Neural cell (in vitro differentiated cells): ENCODE data around the gene TRAPPC2L. TPM values are rescaled to one million over a fixed set of nuclear protein-coding genes. Genes with fewer than 3 reads are reported as not detected.

ENCODE experiments used
- H2AFZ ChIP-seq: fragments of 200-600, 300-800 bp; sonication (generic), shearing (Covaris generic); 2 replicates; pipeline ENCODE4 v1.6.0; 2014; ENCODE audit warnings: low read depth, mild to moderate bottlenecking, antibody characterized with exemption, low read length, moderate library complexity
- H3F3A ChIP-seq: fragments of 200-600 bp; shearing (Covaris generic); 2 replicates; pipeline ENCODE4 v1.6.1; 2016; ENCODE audit warnings: mild to moderate bottlenecking, moderate library complexity, mixed read lengths, antibody characterized with exemption, low read length; ENCODE audit not compliant: insufficient read depth, poor library complexity, severe bottlenecking
- H3K27ac ChIP-seq: fragments of 200-600, 300-800 bp; sonication (generic), shearing (Covaris generic); 2 replicates; pipeline ENCODE4 v1.5.1; 2014; ENCODE audit warnings: mild to moderate bottlenecking, low read length, moderate library complexity
- H3K27me3 ChIP-seq: fragments of 300-800, 200-600 bp; sonication (generic), shearing (Covaris generic); 2 replicates; pipeline ENCODE4 v1.6.0; 2014; ENCODE audit warnings: mild to moderate bottlenecking, low read depth, low read length, moderate library complexity; ENCODE audit not compliant: insufficient read depth
- H3K36me3 ChIP-seq: fragments of 300-800, 200-600 bp; sonication (generic), shearing (Covaris generic); 2 replicates; pipeline ENCODE4 v1.5.1; 2014; ENCODE audit warnings: mild to moderate bottlenecking, antibody characterized with exemption, low read length, moderate library complexity; ENCODE audit not compliant: insufficient read depth
- H3K4me2 ChIP-seq: fragments of 300-800, 200-600 bp; sonication (generic), shearing (Covaris generic); 2 replicates; pipeline ENCODE4 v1.6.0; 2014; ENCODE audit warnings: mild to moderate bottlenecking, low read length
- H3K4me3 ChIP-seq: fragments of 300-800, 200-600 bp; sonication (generic), shearing (Covaris generic); 2 replicates; pipeline ENCODE4 v1.5.1; 2014; ENCODE audit warnings: mild to moderate bottlenecking, low read length, moderate library complexity
- H3K79me2 ChIP-seq: fragments of 200-600 bp; shearing (Covaris generic); replicated peaks from 2 replicates; pipeline ENCODE4 v1.6.0; 2014; ENCODE audit warnings: mild to moderate bottlenecking, low read length, moderate library complexity; ENCODE audit not compliant: insufficient read depth
- H3K9ac ChIP-seq: fragments of 300-800, 200-600 bp; sonication (generic), shearing (Covaris generic); 2 replicates; pipeline ENCODE4 v1.6.1; 2016; ENCODE audit warnings: mild to moderate bottlenecking, low read length, mixed read lengths
- H3K9me2 ChIP-seq: fragments of 200-600 bp; shearing (Covaris generic); 2 replicates; pipeline ENCODE4 v1.6.1; 2016; ENCODE audit warnings: mild to moderate bottlenecking, low read length, mixed read lengths; ENCODE audit not compliant: insufficient read depth
- H3K9me3 ChIP-seq: fragments of 200-600, 300-800 bp; sonication (generic), shearing (Covaris generic); 2 replicates; pipeline ENCODE4 v1.6.1; 2016; ENCODE audit warnings: mild to moderate bottlenecking, mixed run types, low read length, moderate library complexity, mixed read lengths
- H4K20me1 ChIP-seq: fragments of 200-600 bp; shearing (Covaris generic); 2 replicates; pipeline ENCODE4 v1.6.1; 2016; ENCODE audit warnings: mild to moderate bottlenecking, mixed run types; ENCODE audit not compliant: insufficient read depth
- EP300 ChIP-seq: fragments of 450-650 bp; conservative IDR thresholded peaks from 2 replicates; pipeline ENCODE4 v1.6.1; 2014; ENCODE audit warnings: antibody characterized with exemption, mild to moderate bottlenecking, moderate library complexity; ENCODE audit not compliant: poor library complexity, severe bottlenecking
- EZH2 ChIP-seq: fragments of 200-600, 300-800 bp; shearing (Covaris generic), sonication (generic); IDR thresholded peaks from 2 replicates; pipeline ENCODE4 v1.6.1; 2014; ENCODE audit warnings: antibody characterized with exemption, low read length, borderline replicate concordance, mild to moderate bottlenecking; ENCODE audit not compliant: insufficient read depth, poor library complexity, severe bottlenecking
- MXI1 ChIP-seq: fragments of 450-650 bp; conservative IDR thresholded peaks from 2 replicates; pipeline ENCODE4 v1.6.1; 2014; ENCODE audit warnings: antibody characterized with exemption, mild to moderate bottlenecking; ENCODE audit not compliant: poor library complexity, severe bottlenecking
- POLR2AphosphoS5 ChIP-seq: IDR thresholded peaks from 2 replicates; pipeline ENCODE4 v1.6.1; 2012
- RAD21 ChIP-seq: fragments of 450-650 bp; conservative IDR thresholded peaks from 2 replicates; pipeline ENCODE4 v1.6.1; 2014; ENCODE audit warnings: antibody characterized with exemption, mild to moderate bottlenecking, moderate library complexity
- REST ChIP-seq: IDR thresholded peaks from 2 replicates; pipeline ENCODE4 v1.6.1; 2012; ENCODE audit warnings: borderline replicate concordance
- SMC3 ChIP-seq: fragments of 450-650 bp; conservative IDR thresholded peaks from 2 replicates; pipeline ENCODE4 v1.6.1; 2014; ENCODE audit warnings: antibody characterized with exemption, mild to moderate bottlenecking, moderate library complexity; ENCODE audit not compliant: poor library complexity
- TAF1 ChIP-seq: IDR thresholded peaks from 2 replicates; pipeline ENCODE4 v1.6.1; 2012; ENCODE audit warnings: low read depth
- polyA plus RNA-seq: library from polyadenylated mRNA; depleted of rRNA; stranded (reverse); fragments of >200 nt; gene quantifications from 2 replicates; pipeline ENCODE4 v1.2.3, GENCODE V29; 2014
- TF ChIP-seq, protein P1 (sequence below): fragments of 450-650 bp; IDR thresholded peaks from 2 replicates; pipeline ENCODE4 v1.5.1; 2014; ENCODE audit warnings: antibody characterized with exemption, mild to moderate bottlenecking, moderate library complexity; ENCODE audit not compliant: poor library complexity, severe bottlenecking

TRAPPC2L gene
- polyA plus RNA-seq, 1 donor from 2014 or later: 70.2 TPM

DNA sequence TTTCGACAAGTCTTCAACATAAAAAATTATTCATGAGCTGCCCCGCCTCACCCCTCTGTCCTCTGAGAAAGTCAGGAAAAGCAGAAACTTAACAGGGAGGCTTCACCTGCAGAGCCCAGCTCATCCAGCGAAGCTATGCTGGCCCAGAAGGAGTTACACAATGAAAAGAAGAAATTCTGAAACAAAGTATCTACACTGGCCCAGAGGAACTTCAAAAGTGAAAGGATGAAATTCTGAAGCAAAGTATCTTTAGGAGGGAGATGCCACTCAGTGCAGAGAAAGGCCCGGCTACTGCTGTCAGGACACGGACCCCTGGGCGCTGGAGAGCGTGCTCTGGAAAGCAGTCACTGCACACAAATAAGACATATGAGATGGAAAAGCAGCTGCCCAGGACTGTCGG is 1.8 kb upstream of the TRAPPC2L start:
- H3K27me3 ChIP-seq: no peaks in the 10 kb centered on the region
- H3K9ac ChIP-seq: no peak overlapping the region
- H3K36me3 ChIP-seq: no peaks in the 10 kb centered on the region
- no peaks in the 10 kb centered on the region for H3K9me3 ChIP-seq
- no peaks in the 10 kb centered on the region for H3F3A ChIP-seq
- H3K4me3 ChIP-seq: no peak overlapping the region
- no peak overlapping the region for H2AFZ ChIP-seq
- no peaks in the 10 kb centered on the region for H3K9me2 ChIP-seq
- H3K79me2 ChIP-seq: no peaks in the 10 kb centered on the region
- no peak overlapping the region for H3K27ac ChIP-seq
- H3K4me2 ChIP-seq: no peak overlapping the region
- no peaks in the 10 kb centered on the region for H4K20me1 ChIP-seq
- no peak for TF ChIP-seq TAF1
- TF ChIP-seq MXI1: no peak
- no peak for TF ChIP-seq EP300
- no peak for TF ChIP-seq POLR2AphosphoS5
- no peak for TF ChIP-seq REST
- TF ChIP-seq, protein P1, sequence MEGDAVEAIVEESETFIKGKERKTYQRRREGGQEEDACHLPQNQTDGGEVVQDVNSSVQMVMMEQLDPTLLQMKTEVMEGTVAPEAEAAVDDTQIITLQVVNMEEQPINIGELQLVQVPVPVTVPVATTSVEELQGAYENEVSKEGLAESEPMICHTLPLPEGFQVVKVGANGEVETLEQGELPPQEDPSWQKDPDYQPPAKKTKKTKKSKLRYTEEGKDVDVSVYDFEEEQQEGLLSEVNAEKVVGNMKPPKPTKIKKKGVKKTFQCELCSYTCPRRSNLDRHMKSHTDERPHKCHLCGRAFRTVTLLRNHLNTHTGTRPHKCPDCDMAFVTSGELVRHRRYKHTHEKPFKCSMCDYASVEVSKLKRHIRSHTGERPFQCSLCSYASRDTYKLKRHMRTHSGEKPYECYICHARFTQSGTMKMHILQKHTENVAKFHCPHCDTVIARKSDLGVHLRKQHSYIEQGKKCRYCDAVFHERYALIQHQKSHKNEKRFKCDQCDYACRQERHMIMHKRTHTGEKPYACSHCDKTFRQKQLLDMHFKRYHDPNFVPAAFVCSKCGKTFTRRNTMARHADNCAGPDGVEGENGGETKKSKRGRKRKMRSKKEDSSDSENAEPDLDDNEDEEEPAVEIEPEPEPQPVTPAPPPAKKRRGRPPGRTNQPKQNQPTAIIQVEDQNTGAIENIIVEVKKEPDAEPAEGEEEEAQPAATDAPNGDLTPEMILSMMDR: no peak

DNA sequence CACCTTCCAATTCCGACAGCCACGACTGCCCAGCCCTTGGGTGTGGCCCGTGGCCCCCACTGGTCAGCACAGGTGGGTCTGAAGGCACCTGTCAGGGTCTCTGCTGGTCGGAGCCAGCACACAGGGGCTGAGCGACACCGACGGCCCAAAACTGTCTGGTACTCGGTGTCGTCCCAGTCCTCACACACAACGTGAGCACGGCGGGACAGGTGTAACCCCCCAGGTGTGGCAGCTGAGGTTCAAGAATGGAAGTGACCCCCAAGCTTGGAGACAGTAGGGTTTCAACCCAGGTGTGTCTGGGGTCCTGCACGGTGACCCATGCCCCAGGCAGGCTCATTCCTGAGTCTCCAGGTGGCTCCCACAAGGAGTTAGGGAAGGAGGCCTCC is 1.2 kb upstream of the TRAPPC2L start:
- H3K27ac ChIP-seq: no peak overlapping the region
- H3K79me2 ChIP-seq: no peaks in the 10 kb centered on the region
- no peaks in the 10 kb centered on the region for H3F3A ChIP-seq
- peak overlapping the region; percentile 42 for H3K4me2 ChIP-seq
- H3K9ac ChIP-seq: peak overlapping the region; percentile 56
- peak overlapping the region; percentile 82 for H3K4me3 ChIP-seq
- H3K27me3 ChIP-seq: no peaks in the 10 kb centered on the region
- H3K9me2 ChIP-seq: no peaks in the 10 kb centered on the region
- no peaks in the 10 kb centered on the region for H3K36me3 ChIP-seq
- no peaks in the 10 kb centered on the region for H3K9me3 ChIP-seq
- no peak overlapping the region for H2AFZ ChIP-seq
- H4K20me1 ChIP-seq: no peaks in the 10 kb centered on the region
- TF ChIP-seq TAF1 (no peak), EP300 (no peak), RAD21 (no peak), POLR2AphosphoS5 (no peak), SMC3 (no peak), MXI1 (no peak), EZH2 (no peak), REST (no peak)
- TF ChIP-seq, protein P1: no peak
